HCT116 (cell line): ENCODE data around the gene RIF1.

Source experiments
- CTCF ChIP-seq, 3 experiments: fragments of 200-600 bp in 1 of 3; sonication (generic) in 1 of 3; IDR thresholded peaks in 2 of 3; conservative IDR thresholded peaks in 1 of 3; 2 replicates each; pipeline ENCODE4 v1.5.1; 2012 to 2017; ENCODE audit warnings: low read depth in 2 of 3, low read length in 2 of 3, antibody characterized with exemption in 1 of 3, borderline replicate concordance in 1 of 3, control low read depth in 1 of 3, mild to moderate bottlenecking in 1 of 3, mixed read lengths in 1 of 3, mixed run types in 1 of 3, moderate library complexity in 1 of 3; ENCODE audit not compliant: insufficient read depth in 1 of 3
- EZH2 ChIP-seq: fragments of 200-600 bp; sonication (generic); IDR thresholded peaks from 2 replicates; pipeline ENCODE4 v1.6.1; 2017; ENCODE audit warnings: antibody characterized with exemption, mixed run types
- FOSL1 ChIP-seq: IDR thresholded peaks from 2 replicates; pipeline ENCODE4 v1.6.1; 2012; ENCODE audit warnings: low read depth
- JUND ChIP-seq: IDR thresholded peaks from 2 replicates; pipeline ENCODE4 v1.6.1; 2012
- POLR2A ChIP-seq: IDR thresholded peaks from 2 replicates; pipeline ENCODE4 v1.7.0; 2011; ENCODE audit warnings: borderline replicate concordance; ENCODE audit not compliant: insufficient read depth, insufficient read length; ENCODE audit errors: extremely low read depth
- POLR2AphosphoS5 ChIP-seq: IDR thresholded peaks from 2 replicates; pipeline ENCODE4 v1.6.1; 2011; ENCODE audit warnings: mild to moderate bottlenecking, low read depth, low read length, moderate library complexity
- RAD21 ChIP-seq: IDR thresholded peaks from 2 replicates; pipeline ENCODE4 v1.6.1; 2012; ENCODE audit warnings: low read depth, mild to moderate bottlenecking
- REST ChIP-seq: IDR thresholded peaks from 2 replicates; pipeline ENCODE4 v1.6.1; 2012; ENCODE audit warnings: low read depth
- SP1 ChIP-seq: IDR thresholded peaks from 2 replicates; pipeline ENCODE4 v1.6.1; 2012; ENCODE audit warnings: low read depth
- SRF ChIP-seq: IDR thresholded peaks from 2 replicates; pipeline ENCODE4 v1.6.1; 2012; ENCODE audit warnings: low read depth
- TCF7L2 ChIP-seq: IDR thresholded peaks from 2 replicates; pipeline ENCODE4 v1.7.0; 2011; ENCODE audit warnings: borderline replicate concordance, inconsistent platforms; ENCODE audit not compliant: insufficient read depth, insufficient read length; ENCODE audit errors: extremely low read depth
- YY1 ChIP-seq: IDR thresholded peaks from 2 replicates; pipeline ENCODE4 v1.6.1; 2011; ENCODE audit warnings: low read length, low read depth, moderate library complexity, mild to moderate bottlenecking; ENCODE audit not compliant: insufficient replicate concordance; ENCODE audit errors: extremely low read depth
- ZNF274 ChIP-seq: fragments of 200-500 bp; sonication (Bioruptor generic); IDR thresholded peaks from 2 replicates; pipeline ENCODE4 v1.6.1; 2014; ENCODE audit warnings: mild to moderate bottlenecking, low read depth, low read length, inconsistent platforms
- TF ChIP-seq, protein P1 (sequence below): IDR thresholded peaks from 2 replicates; pipeline ENCODE4 v1.6.1; 2012

DNA sequence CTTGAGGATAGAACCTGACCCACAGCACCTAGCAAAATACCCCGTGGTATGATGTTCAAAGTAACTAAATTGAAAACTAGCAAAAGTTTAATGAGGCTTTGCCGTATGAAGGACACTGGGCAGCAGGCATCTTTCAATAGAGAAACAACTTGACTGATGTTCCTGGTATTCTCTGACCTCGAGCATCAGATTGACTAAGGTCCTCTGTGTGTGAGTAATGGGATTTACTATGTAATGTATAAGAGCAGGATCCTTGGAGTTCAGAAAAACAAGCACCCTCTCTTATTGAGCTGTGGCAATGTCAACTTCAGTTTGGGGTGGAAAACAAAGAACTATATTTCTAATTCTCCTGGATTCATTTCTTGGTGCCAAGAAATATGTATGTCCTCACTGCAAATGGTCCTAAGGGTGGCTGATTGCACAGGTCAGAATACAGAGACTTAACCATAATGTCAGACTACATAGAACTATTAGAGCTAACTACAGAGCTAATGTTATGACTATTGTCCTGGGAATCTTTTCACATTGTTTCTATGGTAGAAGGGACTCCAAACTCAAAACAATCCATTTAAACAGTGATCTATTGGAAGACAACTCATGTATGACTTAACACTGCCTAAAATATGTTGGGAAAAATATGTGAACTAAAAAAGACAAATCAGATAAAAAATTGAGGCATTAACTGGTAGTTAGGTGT, 47.9 kb upstream of the RIF1 start:
- no peak for TF ChIP-seq SRF
- no peak for TF ChIP-seq EZH2
- no peak for TF ChIP-seq CTCF (IDR thresholded peaks at IDR 0.05 in 2 of 3, conservative IDR thresholded peaks at IDR 0.05 in 1 of 3; ENCODE audit: borderline replicate concordance in 1 of 3, insufficient read depth in 1 of 3, low read depth in 2 of 3, low read length in 2 of 3)
- no peak for TF ChIP-seq RAD21
- no peak for TF ChIP-seq POLR2A
- no peak for TF ChIP-seq POLR2AphosphoS5
- no peak for TF ChIP-seq FOSL1
- TF ChIP-seq ZNF274: no peak
- TF ChIP-seq, protein P1, sequence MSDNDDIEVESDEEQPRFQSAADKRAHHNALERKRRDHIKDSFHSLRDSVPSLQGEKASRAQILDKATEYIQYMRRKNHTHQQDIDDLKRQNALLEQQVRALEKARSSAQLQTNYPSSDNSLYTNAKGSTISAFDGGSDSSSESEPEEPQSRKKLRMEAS: no peak
- TF ChIP-seq YY1: no peak
- TF ChIP-seq JUND: no peak
- TF ChIP-seq TCF7L2: no peak
- no peak for TF ChIP-seq SP1
- TF ChIP-seq REST: no peak
